H9 (cell line): ENCODE data around the gene TUT4. TPM values are rescaled to one million over a fixed set of nuclear protein-coding genes. Genes with fewer than 3 reads are reported as not detected.

Source experiments
- DNase-seq: peaks from one replicate; pipeline ENCODE4 v3.0.0-alpha.2; 2017
- H2AFZ ChIP-seq: one replicate; pipeline ENCODE4 v1.6.1; 2013; ENCODE audit warnings: mild to moderate bottlenecking, low read length, control low read depth, moderate library complexity
- H2AK5ac ChIP-seq: 2 replicates; pipeline ENCODE4 v1.6.1; 2013; ENCODE audit warnings: low read length, control low read depth, mixed read lengths; ENCODE audit not compliant: insufficient read length
- H2BK120ac ChIP-seq: one replicate; pipeline ENCODE4 v1.6.1; 2013; ENCODE audit warnings: low read depth, mild to moderate bottlenecking, low read length, control low read depth, inconsistent platforms; ENCODE audit not compliant: poor library complexity, severe bottlenecking
- H2BK12ac ChIP-seq: 2 replicates; pipeline ENCODE4 v1.6.1; 2013; ENCODE audit warnings: low read length, control low read depth, mixed read lengths, low read depth; ENCODE audit not compliant: insufficient read length
- H2BK15ac ChIP-seq: 2 replicates; pipeline ENCODE4 v1.6.1; 2013; ENCODE audit warnings: low read depth, low read length, control low read depth
- H2BK20ac ChIP-seq: one replicate; pipeline ENCODE4 v1.6.1; 2013; ENCODE audit warnings: low read depth, mild to moderate bottlenecking, low read length, control low read depth, inconsistent platforms; ENCODE audit not compliant: poor library complexity, severe bottlenecking
- H2BK5ac ChIP-seq: 2 replicates; pipeline ENCODE4 v1.6.1; 2013; ENCODE audit warnings: low read length, control low read depth, mixed read lengths; ENCODE audit not compliant: insufficient read length
- H3K14ac ChIP-seq: 2 replicates; pipeline ENCODE4 v1.6.1; 2013; ENCODE audit warnings: low read length, control low read depth; ENCODE audit not compliant: insufficient read depth
- H3K18ac ChIP-seq: 2 replicates; pipeline ENCODE4 v1.6.1; 2013; ENCODE audit warnings: low read depth, mild to moderate bottlenecking, mixed read lengths, low read length, control low read depth; ENCODE audit not compliant: insufficient read length
- H3K23ac ChIP-seq: 2 replicates; pipeline ENCODE4 v1.6.1; 2013; ENCODE audit warnings: low read length, control low read depth, mixed read lengths, low read depth; ENCODE audit not compliant: insufficient read length
- H3K23me2 ChIP-seq: 2 replicates; pipeline ENCODE4 v1.6.1; 2013; ENCODE audit warnings: low read depth, mild to moderate bottlenecking, mixed read lengths, low read length, control low read depth; ENCODE audit not compliant: insufficient read length, poor library complexity, severe bottlenecking
- H3K27ac ChIP-seq: 2 replicates; pipeline ENCODE4 v1.5.1; 2013; ENCODE audit warnings: low read length, control low read depth, mixed read lengths, low read depth; ENCODE audit not compliant: insufficient read length
- H3K27me3 ChIP-seq: 2 replicates; pipeline ENCODE4 v1.6.1; 2013; ENCODE audit warnings: low read length, control low read depth, inconsistent platforms; ENCODE audit not compliant: insufficient read depth
- H3K4ac ChIP-seq: 2 replicates; pipeline ENCODE4 v1.6.1; 2013; ENCODE audit warnings: low read depth, mild to moderate bottlenecking, control low read depth, inconsistent platforms, low read length, moderate library complexity
- H3K4me1 ChIP-seq: 2 replicates; pipeline ENCODE4 v1.6.1; 2013; ENCODE audit warnings: low read length, control low read depth, inconsistent platforms; ENCODE audit not compliant: insufficient read depth
- H3K4me2 ChIP-seq: 2 replicates; pipeline ENCODE4 v1.6.1; 2013; ENCODE audit warnings: low read length, control low read depth, mixed read lengths; ENCODE audit not compliant: insufficient read length, insufficient read depth
- H3K56ac ChIP-seq: 2 replicates; pipeline ENCODE4 v1.6.1; 2013; ENCODE audit warnings: low read depth, mild to moderate bottlenecking, mixed read lengths, low read length, control low read depth; ENCODE audit not compliant: insufficient read length
- H3K79me1 ChIP-seq: 2 replicates; pipeline ENCODE4 v1.6.1; 2013; ENCODE audit warnings: low read depth, mild to moderate bottlenecking, moderate library complexity, low read length, control low read depth, inconsistent platforms; ENCODE audit not compliant: insufficient read depth, poor library complexity, severe bottlenecking
- H3K79me2 ChIP-seq: 2 replicates; pipeline ENCODE4 v1.6.1; 2013; ENCODE audit warnings: low read length, control low read depth, inconsistent platforms; ENCODE audit not compliant: insufficient read depth
- H3K9ac ChIP-seq: 2 replicates; pipeline ENCODE4 v1.6.1; 2013; ENCODE audit warnings: low read length, control low read depth, mixed read lengths; ENCODE audit not compliant: insufficient read length; ENCODE audit errors: extremely low read depth
- H3K9me3 ChIP-seq: one replicate; pipeline ENCODE4 v1.6.1; 2013; ENCODE audit warnings: low read depth, low read length, inconsistent platforms; ENCODE audit not compliant: control insufficient read depth
- H3T11ph ChIP-seq: one replicate; pipeline ENCODE4 v1.6.1; 2013; ENCODE audit warnings: mild to moderate bottlenecking, low read length, control low read depth, inconsistent platforms
- H4K20me1 ChIP-seq: one replicate; pipeline ENCODE4 v1.6.1; 2013; ENCODE audit not compliant: control insufficient read depth, insufficient read length, insufficient read depth
- H4K5ac ChIP-seq: 2 replicates; pipeline ENCODE4 v1.6.1; 2013; ENCODE audit warnings: low read depth, mild to moderate bottlenecking, mixed read lengths, low read length, control low read depth; ENCODE audit not compliant: insufficient read length
- H4K8ac ChIP-seq: replicated peaks from 2 replicates; pipeline ENCODE4 v1.6.1; 2013; ENCODE audit warnings: low read length, control low read depth, mixed read lengths, low read depth; ENCODE audit not compliant: insufficient read length
- H4K91ac ChIP-seq: 2 replicates; pipeline ENCODE4 v1.6.1; 2013; ENCODE audit warnings: low read depth, mild to moderate bottlenecking, moderate library complexity, mixed read lengths, low read length, control low read depth; ENCODE audit not compliant: insufficient read length
- H3K27ac Mint-ChIP-seq, 3 experiments: 2 replicates in 2 of 3; 3 replicates in 1 of 3; pipeline ENCODE4 v1.8.0; 2020 to 2021; ENCODE audit warnings: mixed read lengths in 3 of 3, mild to moderate bottlenecking in 1 of 3, moderate library complexity in 1 of 3
- H3K27me3 Mint-ChIP-seq: 2 replicates; pipeline ENCODE4 v1.8.0; 2021; ENCODE audit warnings: low read depth, mild to moderate bottlenecking, moderate library complexity, mixed read lengths
- H3K36me3 Mint-ChIP-seq, 3 experiments: 2 replicates in 2 of 3; 3 replicates in 1 of 3; pipeline ENCODE4 v1.8.0; 2020 to 2021; ENCODE audit warnings: low read depth in 3 of 3, mixed read lengths in 3 of 3; ENCODE audit not compliant: insufficient read depth in 1 of 3
- H3K4me1 Mint-ChIP-seq, 2 experiments: 2 replicates each; pipeline ENCODE4 v1.8.0; 2020; ENCODE audit warnings: mixed read lengths in 2 of 2
- H3K4me3 Mint-ChIP-seq, 2 experiments: 2 replicates in 1 of 2; 3 replicates in 1 of 2; pipeline ENCODE4 v1.8.0; 2020 to 2021; ENCODE audit warnings: mild to moderate bottlenecking in 2 of 2, mixed read lengths in 2 of 2, moderate library complexity in 1 of 2
- H3K9me3 Mint-ChIP-seq, 2 experiments: 2 replicates in 1 of 2; 3 replicates in 1 of 2; pipeline ENCODE4 v1.8.0; 2020; ENCODE audit warnings: mild to moderate bottlenecking in 2 of 2, mixed read lengths in 2 of 2, moderate library complexity in 1 of 2
- CTCF ChIP-seq: fragments of 200-600 bp; sonication (generic); conservative IDR thresholded peaks from 3 replicates; pipeline ENCODE4 v1.8.0; 2021; ENCODE audit warnings: antibody characterized with exemption, mild to moderate bottlenecking
- total RNA-seq: library from RNA; stranded (reverse); gene quantifications from 2 replicates; pipeline ENCODE4 v1.2.1, GENCODE V29; 2021

The TUT4 gene
- total RNA-seq, 1 experiment from 2014 or later: 59.3 TPM

- H2AK5ac ChIP-seq: no peak overlapping the region
- no peak overlapping the region for H2BK12ac ChIP-seq
- H3K27me3 Mint-ChIP-seq: no peaks in the 10 kb centered on the region
- no peak overlapping the region for H3K4ac ChIP-seq
- no peaks in the 10 kb centered on the region for H3K79me1 ChIP-seq
- no peak overlapping the region for H3K4me2 ChIP-seq
- no peak overlapping the region for H2BK20ac ChIP-seq
- H3K9me3 Mint-ChIP-seq: no peaks in the 10 kb centered on the region
- no peak overlapping the region for H3K27ac ChIP-seq
- no peak overlapping the region for H2AFZ ChIP-seq
- no peaks in the 10 kb centered on the region for H3K36me3 Mint-ChIP-seq
- no peaks in the 10 kb centered on the region for H3K27me3 ChIP-seq
- TF ChIP-seq CTCF: no peak
- no peak overlapping the region for H3K14ac ChIP-seq
- H3K9me3 ChIP-seq: no peaks in the 10 kb centered on the region
- H3K23me2 ChIP-seq: no peaks in the 10 kb centered on the region
- no peak overlapping the region for H4K5ac ChIP-seq
- no peak overlapping the region for H3K27ac Mint-ChIP-seq
- no peak for DNase-seq
- no peak overlapping the region for H2BK5ac ChIP-seq
- H2BK15ac ChIP-seq: no peak overlapping the region
- H3K23ac ChIP-seq: no peak overlapping the region
- H3K4me1 ChIP-seq: no peaks in the 10 kb centered on the region
- no peak overlapping the region for H3K4me3 Mint-ChIP-seq
- peaks cover 14 to 26% of the 10 kb centered on the region in 2 experiments for H3K4me1 Mint-ChIP-seq
- H3K9ac ChIP-seq: no peak overlapping the region
- no peak overlapping the region for H3T11ph ChIP-seq
- no peak overlapping the region for H4K8ac ChIP-seq
- H3K56ac ChIP-seq: no peak overlapping the region
- H4K20me1 ChIP-seq: no peaks in the 10 kb centered on the region
- no peak overlapping the region for H2BK120ac ChIP-seq
- no peak overlapping the region for H3K18ac ChIP-seq
- no peak overlapping the region for H4K91ac ChIP-seq
- H3K79me2 ChIP-seq: no peaks in the 10 kb centered on the region
Measured at GRCh38 chr1:52588027-52588426, 35.1 kb upstream of the TUT4 start.
